A172 (cell line): Measurements from ENCODE around the gene GRB10. TPM values are rescaled to one million over a fixed set of nuclear protein-coding genes. Genes with fewer than 3 reads are reported as not detected.

Experiments
- DNase-seq: peaks from one replicate; pipeline ENCODE4 v3.0.0-alpha.2; 2015; ENCODE audit warnings: low spot score
- total RNA-seq: library from RNA; depleted of rRNA; stranded (reverse); fragments of >200 nt; shearing (Covaris generic); gene quantifications from 2 replicates; pipeline ENCODE4 v1.2.3, GENCODE V29; 2014

Gene GRB10
- total RNA-seq, 1 experiment from 2014 or later, result 23.1 TPM

GRCh38 chr7:50637725-50638643 is 144.7 kb downstream of the GRB10 start:
- no peak for DNase-seq

GRCh38 chr7:50634378-50634777 is 148.3 kb downstream of the GRB10 start:
- no peak for DNase-seq

GRCh38 chr7:50633414-50633710 is 149.3 kb downstream of the GRB10 start:
- no peak for DNase-seq

GRCh38 chr7:50632561-50633413 is 149.9 kb downstream of the GRB10 start:
- DNase-seq, result peak; percentile 70

GRCh38 chr7:50631639-50632038 is 151.1 kb downstream of the GRB10 start:
- no peak for DNase-seq

GRCh38 chr7:50631100-50631499 is 151.6 kb downstream of the GRB10 start:
- no peak for DNase-seq

- DNase-seq, result no peak
Observed at GRCh38 chr7:50629238-50629901, 153.3 kb downstream of the GRB10 start.

GRCh38 chr7:50628434-50629084 is 154.1 kb downstream of the GRB10 start:
- no peak for DNase-seq

- DNase-seq, result no peak
Observed at GRCh38 chr7:50627824-50628361, 154.8 kb downstream of the GRB10 start.

GRCh38 chr7:50626286-50626685 is 156.4 kb downstream of the GRB10 start:
- DNase-seq, result no peak

- no peak for DNase-seq
Observed at GRCh38 chr7:50625360-50625759, 157.3 kb downstream of the GRB10 start.

- no peak for DNase-seq
Observed at GRCh38 chr7:50622821-50623220, 159.9 kb downstream of the GRB10 start.

- no peak for DNase-seq
Observed at GRCh38 chr7:50621973-50622490, 160.7 kb downstream of the GRB10 start.

GRCh38 chr7:50621206-50621605 is 161.5 kb downstream of the GRB10 start:
- DNase-seq, result no peak

- DNase-seq, result no peak
Observed at GRCh38 chr7:50620433-50620832, 162.3 kb downstream of the GRB10 start.

GRCh38 chr7:50619684-50620083 is 163.0 kb downstream of the GRB10 start:
- no peak for DNase-seq

- no peak for DNase-seq
Observed at GRCh38 chr7:50618281-50618680, 164.4 kb downstream of the GRB10 start.

GRCh38 chr7:50615519-50616080 is 167.1 kb downstream of the GRB10 start:
- no peak for DNase-seq

- DNase-seq, result no peak
Observed at GRCh38 chr7:50614721-50615518, 167.8 kb downstream of the GRB10 start.

GRCh38 chr7:50613473-50613872 is 169.2 kb downstream of the GRB10 start:
- DNase-seq, result no peak
